ENCODE measurements around the gene PPM1L.

PPM1L gene

DNA sequence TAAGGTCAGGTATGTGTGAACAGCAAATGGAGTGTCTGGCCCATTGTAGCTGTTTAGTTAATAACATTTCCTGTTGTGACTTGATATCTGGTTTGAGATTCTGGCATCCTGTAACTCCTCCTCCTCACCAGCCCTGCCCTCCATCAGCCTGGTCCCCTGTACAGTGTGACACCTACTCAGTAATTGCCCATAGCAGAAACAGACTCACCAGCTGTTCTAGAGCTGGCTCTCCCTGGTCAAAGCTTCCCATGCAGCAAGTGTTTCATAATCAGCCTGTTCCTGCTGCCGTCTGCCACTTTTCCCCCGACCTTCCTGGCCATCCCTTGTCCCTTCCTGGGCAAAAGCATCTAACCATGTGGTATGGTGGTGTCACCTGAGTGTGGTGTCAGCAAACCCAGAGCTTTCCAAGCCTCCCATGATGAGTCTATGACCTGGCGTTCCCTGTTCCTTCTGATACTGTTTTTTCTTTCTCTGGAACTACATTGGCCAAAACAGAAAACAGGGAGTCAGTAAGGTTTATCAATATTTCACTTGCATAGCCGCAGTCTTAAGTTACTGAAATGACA lies 293.7 kb downstream of the PPM1L start:
- TF ChIP-seq GATA2 (IDR thresholded peaks at IDR 0.05; ENCODE audit: low read depth, low read length): no peak
- no peak for TF ChIP-seq GATA3 (IDR thresholded peaks at IDR 0.05; ENCODE audit: low read depth, low read length)

DNA sequence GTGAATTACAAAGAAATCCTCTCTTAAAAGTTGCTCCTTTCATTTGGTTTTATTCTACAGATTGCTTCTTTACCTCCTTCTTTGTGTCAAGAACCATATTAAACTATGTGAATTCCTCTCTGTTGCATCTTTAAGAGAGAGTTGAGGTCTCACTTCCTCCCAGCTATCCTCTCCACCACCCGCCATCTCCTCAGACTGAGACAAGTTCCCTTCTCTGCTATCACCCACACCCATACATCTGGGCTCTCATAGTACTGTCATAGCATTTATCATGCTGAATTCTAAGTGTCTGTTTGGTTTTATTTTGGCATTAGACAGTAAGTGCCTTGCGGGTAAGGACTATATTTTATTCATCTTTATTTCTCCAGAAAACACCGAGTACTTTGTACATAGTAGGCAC lies 294.9 kb downstream of the PPM1L start:
- TF ChIP-seq GATA2 (IDR thresholded peaks at IDR 0.05; ENCODE audit: low read depth, low read length): no peak
- TF ChIP-seq GATA3 (IDR thresholded peaks at IDR 0.05; ENCODE audit: low read depth, low read length): no peak

GRCh38 chr3:161051856-161052255 lies 295.8 kb downstream of the PPM1L start:
- TF ChIP-seq GATA3 (IDR thresholded peaks at IDR 0.05; ENCODE audit: low read depth, low read length) (no peak), GATA2 (IDR thresholded peaks at IDR 0.05; ENCODE audit: low read depth, low read length) (no peak)

- TF ChIP-seq GATA3 (IDR thresholded peaks at IDR 0.05; ENCODE audit: low read depth, low read length) (peak; percentile 30; the same call in 1 of the 2 replicates), GATA2 (IDR thresholded peaks at IDR 0.05; ENCODE audit: low read depth, low read length) (peak; percentile 74)
These were observed 299.0 kb downstream of the PPM1L start for GRCh38 chr3:161054860-161055604.

DNA sequence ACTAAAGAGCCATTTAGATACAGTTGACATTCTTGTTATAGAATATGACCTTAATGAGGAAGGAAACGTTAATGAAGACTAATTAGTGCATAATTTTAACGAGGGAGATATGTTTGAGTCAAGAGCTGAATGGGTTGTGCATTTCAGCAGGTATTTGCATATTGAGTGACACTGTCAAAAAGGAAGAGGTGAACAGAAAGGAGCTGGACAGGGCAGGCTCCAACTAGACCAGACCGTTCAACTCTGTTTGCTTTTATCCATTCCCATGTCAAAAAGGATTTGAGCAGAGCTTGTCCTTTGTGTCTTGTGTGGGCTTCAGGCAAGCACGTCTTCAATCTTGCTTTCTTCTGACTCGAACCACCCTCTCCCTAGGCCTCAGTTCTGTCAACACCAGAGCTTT lies 308.4 kb downstream of the PPM1L start:
- TF ChIP-seq GATA3 (IDR thresholded peaks at IDR 0.05; ENCODE audit: low read depth, low read length) (no peak), GATA2 (IDR thresholded peaks at IDR 0.05; ENCODE audit: low read depth, low read length) (no peak)

DNA sequence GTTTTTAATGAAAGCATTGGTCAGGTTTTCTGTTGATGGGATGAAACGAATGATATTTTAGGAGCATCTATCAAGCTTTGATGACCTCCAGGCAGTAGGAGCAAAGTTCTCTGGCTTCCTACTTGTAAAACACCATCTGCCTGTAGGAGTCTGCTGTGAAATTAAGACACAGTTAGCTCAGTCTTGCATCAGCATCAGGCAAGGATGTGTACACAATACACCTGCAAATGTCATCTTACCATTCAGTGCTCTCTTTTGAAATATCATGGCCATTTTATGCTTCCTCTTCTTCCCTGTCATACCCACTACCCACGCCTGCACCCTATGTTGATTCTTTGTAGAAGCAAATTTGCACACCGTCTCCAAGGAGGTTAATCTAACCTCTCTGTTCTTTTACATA lies 310.9 kb downstream of the PPM1L start:
- no peak for TF ChIP-seq GATA2 (IDR thresholded peaks at IDR 0.05; ENCODE audit: low read depth, low read length)
- no peak for TF ChIP-seq GATA3 (IDR thresholded peaks at IDR 0.05; ENCODE audit: low read depth, low read length)

- TF ChIP-seq GATA3 (IDR thresholded peaks at IDR 0.05; ENCODE audit: low read depth, low read length): no peak
- TF ChIP-seq GATA2 (IDR thresholded peaks at IDR 0.05; ENCODE audit: low read depth, low read length): no peak
These were observed 311.3 kb downstream of the PPM1L start for GRCh38 chr3:161067335-161067734.

- TF ChIP-seq GATA2 (IDR thresholded peaks at IDR 0.05; ENCODE audit: low read depth, low read length) (no peak), GATA3 (IDR thresholded peaks at IDR 0.05; ENCODE audit: low read depth, low read length) (no peak)
These were observed 313.6 kb downstream of the PPM1L start for GRCh38 chr3:161069511-161070251.

DNA sequence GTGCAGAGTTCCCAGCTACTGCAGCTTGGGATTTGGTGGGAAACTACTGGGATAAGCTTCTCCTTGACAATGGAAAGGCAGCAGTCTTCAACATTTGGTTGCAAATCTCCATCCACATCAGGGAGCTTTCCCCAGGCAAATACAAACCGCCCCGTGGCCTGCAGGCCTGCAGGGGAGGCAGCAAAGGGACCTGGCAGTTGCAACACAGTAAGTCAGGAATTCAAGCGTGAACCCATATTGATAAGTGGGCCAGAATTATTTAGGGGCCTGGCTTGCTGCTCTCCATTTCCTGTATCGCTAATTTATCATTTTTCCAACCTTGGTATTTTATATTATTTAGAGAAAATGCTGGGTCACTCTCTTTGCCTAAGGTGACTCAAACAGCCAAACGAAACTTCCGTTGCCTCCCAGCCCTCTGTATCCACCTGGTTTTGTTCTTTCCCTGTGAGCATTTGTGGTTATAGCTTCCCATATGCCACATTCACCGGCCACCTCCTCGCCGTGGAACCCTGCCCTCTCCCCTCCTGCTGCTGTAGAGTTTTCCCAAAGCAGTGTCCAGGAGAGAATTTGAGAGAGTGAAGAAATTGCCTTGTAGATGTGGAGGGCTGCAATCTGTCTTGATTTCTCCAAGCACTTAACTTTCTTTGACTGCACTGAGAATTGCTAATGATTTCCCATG lies 314.4 kb downstream of the PPM1L start:
- no peak for TF ChIP-seq GATA3 (IDR thresholded peaks at IDR 0.05; ENCODE audit: low read depth, low read length)
- TF ChIP-seq GATA2 (IDR thresholded peaks at IDR 0.05; ENCODE audit: low read depth, low read length): no peak

DNA sequence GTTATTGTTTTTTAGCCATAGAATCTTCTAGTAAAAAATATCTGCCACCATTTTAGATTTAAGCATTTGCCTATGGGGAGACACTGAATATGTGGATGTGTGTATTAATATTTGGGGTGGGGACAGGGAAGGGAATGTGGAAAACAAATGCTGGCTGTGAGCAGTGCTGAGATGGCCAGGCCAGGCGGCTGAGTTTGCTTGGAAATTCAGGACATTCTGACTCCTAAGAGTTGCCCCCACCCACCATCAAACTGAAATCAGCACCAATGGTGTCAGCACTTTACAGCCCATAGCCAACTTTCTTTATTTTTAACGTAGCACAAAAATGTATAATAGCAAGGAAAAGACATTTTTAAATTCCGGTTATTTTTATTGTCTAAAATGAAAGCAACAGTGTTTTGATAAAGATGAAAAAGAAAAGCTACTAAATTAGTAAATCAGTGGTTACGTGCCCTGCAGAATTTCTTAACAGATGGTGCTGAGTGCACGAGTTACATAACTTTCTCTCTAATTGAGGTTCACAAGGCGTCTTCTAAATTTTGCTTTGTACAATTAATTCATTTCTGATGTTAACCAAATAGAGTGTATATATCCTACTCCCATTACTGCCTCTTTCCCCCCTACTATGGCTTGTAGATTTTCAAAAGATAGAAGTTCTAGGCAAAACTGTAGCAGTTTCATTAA lies 315.1 kb downstream of the PPM1L start:
- TF ChIP-seq GATA2 (IDR thresholded peaks at IDR 0.05; ENCODE audit: low read depth, low read length) (no peak), GATA3 (IDR thresholded peaks at IDR 0.05; ENCODE audit: low read depth, low read length) (no peak)

GRCh38 chr3:161072211-161072621 lies 316.2 kb downstream of the PPM1L start:
- TF ChIP-seq GATA2 (IDR thresholded peaks at IDR 0.05; ENCODE audit: low read depth, low read length): no peak
- no peak for TF ChIP-seq GATA3 (IDR thresholded peaks at IDR 0.05; ENCODE audit: low read depth, low read length)

GRCh38 chr3:161072751-161073150 lies 316.7 kb downstream of the PPM1L start:
- TF ChIP-seq GATA3 (IDR thresholded peaks at IDR 0.05; ENCODE audit: low read depth, low read length) (no peak), GATA2 (IDR thresholded peaks at IDR 0.05; ENCODE audit: low read depth, low read length) (no peak)

DNA sequence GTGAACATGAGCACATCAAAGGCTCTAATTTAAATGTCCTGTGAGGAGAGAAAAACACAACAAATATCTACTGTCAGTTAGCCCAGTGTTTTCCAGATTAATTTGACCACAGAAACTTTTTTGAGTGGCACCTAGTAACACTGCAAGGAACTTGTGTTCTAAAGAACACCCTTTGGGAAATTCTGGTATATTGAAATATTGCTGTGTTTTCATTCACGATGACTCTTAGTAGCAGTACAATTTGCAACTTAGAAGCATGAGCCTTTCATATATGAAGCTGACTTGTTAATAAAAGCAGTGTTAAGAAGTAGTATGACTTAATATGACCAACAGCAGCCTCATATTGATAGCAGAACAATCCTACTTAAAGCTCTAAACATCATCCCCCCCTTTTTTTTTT lies 317.1 kb downstream of the PPM1L start:
- TF ChIP-seq GATA2 (IDR thresholded peaks at IDR 0.05; ENCODE audit: low read depth, low read length) (no peak), GATA3 (IDR thresholded peaks at IDR 0.05; ENCODE audit: low read depth, low read length) (no peak)

DNA sequence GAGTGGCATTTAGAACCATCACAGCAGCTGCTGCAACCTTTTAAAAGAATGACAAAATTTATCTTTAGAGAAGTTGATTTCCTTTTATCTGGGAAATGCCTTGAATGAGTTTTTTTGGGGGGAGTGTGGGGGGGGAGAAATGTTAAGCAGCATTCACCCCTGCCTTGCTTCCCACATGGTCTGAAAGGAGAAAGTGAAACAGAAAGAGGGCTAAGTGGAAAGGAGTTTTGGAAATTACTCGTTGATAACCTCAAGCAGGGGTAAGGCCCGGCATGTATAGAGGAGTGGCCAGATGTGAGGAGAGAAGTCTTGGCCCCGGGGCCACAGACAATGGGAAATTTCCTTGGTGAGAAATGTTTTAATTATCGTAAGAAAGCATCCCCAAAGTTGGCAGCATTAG lies 325.6 kb downstream of the PPM1L start:
- no peak for TF ChIP-seq GATA3 (IDR thresholded peaks at IDR 0.05; ENCODE audit: low read depth, low read length)
- no peak for TF ChIP-seq GATA2 (IDR thresholded peaks at IDR 0.05; ENCODE audit: low read depth, low read length)
